Measurements from ENCODE around the gene ELMOD1.

DNA sequence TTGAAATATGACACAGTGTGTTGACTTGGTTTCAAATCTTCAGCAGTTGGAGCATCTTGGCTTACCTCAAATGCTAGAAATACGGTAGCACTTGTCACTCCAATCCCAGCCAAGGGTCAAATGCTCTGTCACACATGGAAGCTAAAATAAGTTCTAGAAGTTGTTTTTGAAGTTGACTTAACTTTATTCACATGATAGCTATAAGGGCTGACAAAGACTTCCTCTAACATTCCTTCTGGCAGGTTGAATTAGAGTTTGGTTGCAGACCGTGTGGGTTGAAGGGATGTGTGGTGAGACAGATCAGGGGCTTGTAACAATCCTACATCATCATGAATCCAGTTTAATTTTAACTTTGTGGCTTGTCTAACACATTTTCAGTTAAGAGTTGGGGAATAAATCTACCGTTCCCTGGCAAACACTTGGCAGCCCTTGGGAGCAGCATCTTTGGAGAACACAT is 116.3 kb downstream of the ELMOD1 start:
- TF ChIP-seq POLR2A (IDR thresholded peaks at IDR 0.05) = no peak
- TF ChIP-seq, protein P1, sequence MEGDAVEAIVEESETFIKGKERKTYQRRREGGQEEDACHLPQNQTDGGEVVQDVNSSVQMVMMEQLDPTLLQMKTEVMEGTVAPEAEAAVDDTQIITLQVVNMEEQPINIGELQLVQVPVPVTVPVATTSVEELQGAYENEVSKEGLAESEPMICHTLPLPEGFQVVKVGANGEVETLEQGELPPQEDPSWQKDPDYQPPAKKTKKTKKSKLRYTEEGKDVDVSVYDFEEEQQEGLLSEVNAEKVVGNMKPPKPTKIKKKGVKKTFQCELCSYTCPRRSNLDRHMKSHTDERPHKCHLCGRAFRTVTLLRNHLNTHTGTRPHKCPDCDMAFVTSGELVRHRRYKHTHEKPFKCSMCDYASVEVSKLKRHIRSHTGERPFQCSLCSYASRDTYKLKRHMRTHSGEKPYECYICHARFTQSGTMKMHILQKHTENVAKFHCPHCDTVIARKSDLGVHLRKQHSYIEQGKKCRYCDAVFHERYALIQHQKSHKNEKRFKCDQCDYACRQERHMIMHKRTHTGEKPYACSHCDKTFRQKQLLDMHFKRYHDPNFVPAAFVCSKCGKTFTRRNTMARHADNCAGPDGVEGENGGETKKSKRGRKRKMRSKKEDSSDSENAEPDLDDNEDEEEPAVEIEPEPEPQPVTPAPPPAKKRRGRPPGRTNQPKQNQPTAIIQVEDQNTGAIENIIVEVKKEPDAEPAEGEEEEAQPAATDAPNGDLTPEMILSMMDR (IDR thresholded peaks at IDR 0.05) = no peak
